Stimulated activated CD8-positive, alpha-beta memory T cell treated with anti-CD3 and anti-CD28 coated beads, Interleukin-4, amount 100 ng/mL, for 48 hours (primary cell): Measurements from ENCODE around the gene RIMBP2.
"Not testable (repeated sequence)": the region's sequence is repeated elsewhere in the genome, so short reads cannot be mapped to it uniquely, and the experiment has no call there.

Experiments
- DNase-seq: peaks from one replicate; pipeline ENCODE4 v3.0.0-alpha.2; 2020

RIMBP2 gene

DNA sequence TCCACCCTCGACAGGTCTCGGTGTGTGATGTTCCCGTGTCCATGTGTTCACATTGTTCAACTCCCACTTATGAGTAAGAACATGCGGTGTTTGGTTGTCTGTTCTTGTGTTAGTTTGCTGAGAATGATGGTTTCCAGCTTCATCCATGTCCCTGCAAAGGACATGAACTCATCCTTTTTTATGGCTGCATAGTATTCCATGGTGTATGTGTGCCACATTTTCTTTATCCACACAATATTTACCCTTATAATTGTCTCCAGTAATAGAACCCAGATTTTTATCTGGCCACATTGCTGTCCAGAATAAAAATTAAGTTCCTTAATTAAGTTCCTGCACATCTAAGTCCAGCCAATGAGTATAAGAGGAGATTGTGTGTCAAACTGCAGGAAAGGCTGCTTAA, 22.3 kb upstream of the RIMBP2 start:
- not testable (repeated sequence) for DNase-seq

DNA sequence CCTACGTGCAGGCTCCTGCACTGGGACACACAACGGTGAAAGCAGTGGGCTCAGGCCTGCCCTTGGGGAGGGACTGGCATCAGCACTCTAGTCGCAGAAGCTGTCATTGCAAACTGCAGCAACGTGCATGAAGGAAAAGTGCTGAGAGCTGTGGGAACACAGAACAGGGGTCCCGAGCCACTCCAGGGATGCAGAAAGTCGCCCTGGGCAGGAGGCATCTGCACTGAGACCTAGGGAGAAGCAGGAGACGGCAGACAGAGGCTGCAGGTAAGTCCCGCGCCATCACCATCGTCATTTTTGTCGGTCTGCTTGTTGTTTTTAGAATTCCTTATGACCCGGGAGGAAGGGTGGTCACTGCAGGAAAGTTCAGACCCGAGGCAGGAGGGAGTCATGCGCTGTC, 21.6 kb upstream of the RIMBP2 start:
- no peak for DNase-seq

DNA sequence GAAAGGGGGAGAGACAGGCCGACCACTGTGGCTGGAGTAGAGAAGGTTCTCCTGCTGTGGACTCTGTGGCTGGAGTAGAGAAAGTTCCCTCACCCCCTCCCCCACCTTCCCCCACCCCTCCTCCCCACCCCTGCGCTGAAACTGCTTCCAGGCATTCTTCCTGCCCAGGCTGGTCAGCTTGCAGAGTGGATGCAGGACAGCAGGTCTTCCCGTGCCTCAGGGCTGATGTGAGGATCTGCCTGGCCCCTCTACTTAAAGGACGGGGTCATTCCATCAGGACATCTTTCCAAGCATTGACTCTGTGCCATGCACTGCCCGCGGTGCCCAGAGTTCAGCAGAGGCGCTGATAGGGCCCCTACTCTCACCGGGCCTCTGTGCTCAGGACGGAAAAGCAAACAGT, 13.2 kb upstream of the RIMBP2 start:
- DNase-seq, result no peak

DNA sequence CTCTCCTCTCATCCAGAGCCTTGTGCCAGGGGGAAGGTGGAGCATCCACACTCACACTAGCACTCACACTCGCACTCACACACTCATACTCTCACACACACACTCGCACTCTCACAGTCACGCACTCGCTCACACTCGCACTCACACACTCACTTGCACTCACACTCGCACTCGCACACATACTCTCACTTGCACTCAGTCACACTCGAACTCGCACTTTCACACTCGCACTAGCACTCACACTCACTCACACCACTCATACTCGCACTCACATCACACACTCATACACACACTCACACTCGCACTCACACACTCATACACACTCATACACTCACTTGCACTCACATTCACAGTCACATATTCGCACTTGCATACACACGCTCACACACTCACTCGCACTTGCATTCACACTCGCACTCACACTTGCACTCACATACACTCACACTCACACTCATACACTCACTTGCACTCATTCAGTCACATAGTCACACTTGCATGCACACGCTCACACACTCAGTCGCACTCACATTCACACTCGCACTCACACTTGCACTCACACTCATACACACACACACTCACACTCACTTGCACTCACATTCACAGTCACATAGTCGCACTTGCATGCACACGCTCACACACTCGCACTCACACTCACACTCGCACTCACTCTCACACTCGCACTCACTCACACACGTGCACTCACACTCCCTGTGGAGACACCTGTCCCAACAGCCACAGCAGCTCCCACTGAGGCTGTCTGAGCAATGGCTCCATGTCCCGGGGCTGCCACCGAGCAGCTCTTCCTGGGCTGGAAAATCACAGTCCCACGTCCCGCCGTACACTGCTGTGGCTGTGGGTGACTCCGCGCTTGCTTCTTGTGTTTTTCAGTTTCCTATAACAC, 12.3 kb upstream of the RIMBP2 start:
- no peak for DNase-seq

DNA sequence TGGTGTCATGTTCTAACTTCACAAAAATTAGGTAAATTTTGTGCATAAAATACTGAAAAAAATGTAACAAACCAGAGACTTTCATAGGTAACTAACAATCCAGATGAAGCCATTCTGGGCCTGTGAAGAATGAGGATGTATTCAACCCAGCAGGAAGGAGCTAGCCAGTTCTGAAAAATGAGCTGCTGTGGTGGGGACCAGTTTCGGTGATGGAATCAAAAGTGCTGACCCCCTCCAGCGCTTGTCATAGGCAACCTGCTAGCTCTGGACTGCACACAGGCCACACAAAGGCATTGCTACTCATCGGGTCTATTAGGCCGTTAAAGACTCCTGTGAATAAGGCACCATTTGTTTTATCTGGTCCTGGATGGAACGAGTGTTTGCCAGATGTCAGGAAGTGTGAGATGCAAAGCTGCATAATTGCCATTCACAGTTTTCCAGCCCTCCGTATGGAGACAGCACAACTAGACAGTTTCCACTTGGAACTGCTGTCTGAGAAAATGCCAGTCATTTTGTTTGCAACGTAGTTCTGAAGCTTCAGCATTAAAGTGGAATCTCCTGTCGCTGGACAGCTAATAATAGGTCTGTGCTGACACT, 3.3 kb upstream of the RIMBP2 start:
- DNase-seq, result no peak

DNA sequence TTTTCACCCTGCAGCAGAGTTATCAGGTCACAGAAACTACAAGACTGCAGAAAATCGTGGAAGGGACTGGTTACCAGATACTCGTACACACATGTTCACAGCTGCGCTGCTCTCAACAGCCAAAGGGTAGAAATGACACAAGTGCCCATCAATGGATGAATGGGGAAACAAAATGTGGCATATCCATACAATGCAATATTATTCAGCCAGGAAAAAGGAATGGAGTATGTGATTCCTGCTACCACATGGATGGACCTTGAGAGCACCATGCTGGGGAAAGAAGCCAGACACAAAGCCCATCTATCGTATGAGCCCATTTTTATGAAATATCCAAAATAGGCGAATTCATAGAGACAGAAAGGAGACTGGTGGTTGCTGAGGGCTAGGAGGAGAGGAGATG, 1.7 kb upstream of the RIMBP2 start:
- no peak for DNase-seq

DNA sequence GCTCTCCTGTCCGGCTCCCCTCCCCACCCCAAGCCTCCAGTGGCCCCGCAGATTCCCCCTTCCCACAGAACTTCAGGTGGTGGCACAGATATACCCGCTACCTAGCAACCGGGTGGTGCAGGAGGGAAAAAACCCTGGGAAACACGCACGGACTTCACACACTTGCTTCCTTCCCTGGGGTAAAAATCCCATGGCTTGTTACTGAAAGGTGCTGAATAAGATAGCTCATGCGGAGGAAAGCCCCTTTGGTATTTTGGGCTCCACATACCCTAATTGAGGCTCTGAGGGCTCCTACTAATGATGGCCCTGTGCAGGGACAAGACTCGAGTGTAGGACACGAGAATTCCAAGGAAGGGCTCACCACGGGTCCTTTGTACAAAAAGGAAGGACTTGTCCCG, 869 bp upstream of the RIMBP2 start:
- no peak for DNase-seq

DNA sequence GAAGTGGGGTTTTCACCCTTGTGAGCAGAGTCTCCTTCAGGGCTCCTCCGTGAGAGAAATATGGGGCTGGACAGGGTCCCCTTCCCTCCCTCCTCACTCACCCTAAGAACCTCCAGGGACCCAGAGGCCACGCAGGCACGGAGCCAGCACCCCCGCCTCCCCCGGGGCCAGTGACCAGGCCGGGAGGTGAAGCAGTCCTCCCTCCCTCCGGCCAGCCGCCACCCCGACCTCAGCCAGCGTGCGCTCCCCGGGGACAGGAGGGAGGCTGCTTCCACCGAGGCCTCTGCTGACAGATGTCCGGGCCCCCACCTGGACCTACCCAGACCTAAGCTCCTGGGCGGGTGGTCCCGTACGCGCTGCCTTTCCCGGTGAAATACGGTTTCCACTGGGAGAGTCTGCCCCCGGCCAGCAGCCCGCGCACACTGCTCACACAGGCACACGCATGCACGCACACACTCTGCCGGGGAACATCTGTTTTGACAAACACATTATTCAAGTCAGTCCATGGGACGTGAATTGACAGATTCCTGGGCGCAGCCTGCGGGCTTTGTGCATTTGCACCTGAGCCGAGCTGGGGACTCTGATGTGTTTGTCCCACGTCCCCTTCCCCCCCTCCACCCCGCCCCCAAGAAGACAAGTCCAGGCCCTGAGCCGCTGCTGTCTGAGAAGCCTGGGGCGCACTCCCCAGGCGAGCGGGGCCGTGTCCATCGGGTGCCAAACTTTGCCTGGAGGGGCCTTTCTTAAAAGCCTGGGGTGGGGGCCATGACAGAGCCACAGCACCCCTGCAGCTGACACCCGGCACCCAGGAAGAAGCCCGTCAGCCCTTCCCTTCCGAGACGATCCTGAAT, 725 bp downstream of the RIMBP2 start:
- no peak for DNase-seq

DNA sequence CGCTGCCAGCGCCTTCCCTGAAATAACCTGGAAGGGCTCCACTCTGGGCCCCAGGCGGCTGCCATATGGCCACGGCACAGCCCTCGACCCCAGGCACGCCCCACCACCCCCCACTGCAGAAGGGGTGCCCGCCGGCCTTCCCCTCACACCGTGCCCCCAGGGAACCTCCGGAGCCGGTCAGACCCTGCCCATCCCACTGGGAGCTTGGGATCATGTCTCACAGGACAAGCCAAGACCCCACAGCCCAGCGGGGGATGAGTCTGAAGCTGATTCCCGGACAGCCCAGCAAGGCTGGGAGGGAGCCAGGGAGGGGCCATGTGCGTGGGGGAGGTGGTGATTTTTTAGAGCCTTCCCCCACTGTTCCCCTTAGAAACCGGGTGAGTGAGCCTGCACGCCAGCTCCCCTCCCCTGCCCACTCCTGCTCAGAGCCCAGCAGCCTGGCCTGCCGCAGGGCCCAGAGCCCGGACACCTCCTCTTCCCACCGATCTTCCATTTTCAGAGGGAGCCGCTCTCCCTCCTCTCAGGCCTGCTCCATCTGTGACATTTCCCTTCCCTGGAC, 1.4 kb downstream of the RIMBP2 start:
- DNase-seq, result no peak

DNA sequence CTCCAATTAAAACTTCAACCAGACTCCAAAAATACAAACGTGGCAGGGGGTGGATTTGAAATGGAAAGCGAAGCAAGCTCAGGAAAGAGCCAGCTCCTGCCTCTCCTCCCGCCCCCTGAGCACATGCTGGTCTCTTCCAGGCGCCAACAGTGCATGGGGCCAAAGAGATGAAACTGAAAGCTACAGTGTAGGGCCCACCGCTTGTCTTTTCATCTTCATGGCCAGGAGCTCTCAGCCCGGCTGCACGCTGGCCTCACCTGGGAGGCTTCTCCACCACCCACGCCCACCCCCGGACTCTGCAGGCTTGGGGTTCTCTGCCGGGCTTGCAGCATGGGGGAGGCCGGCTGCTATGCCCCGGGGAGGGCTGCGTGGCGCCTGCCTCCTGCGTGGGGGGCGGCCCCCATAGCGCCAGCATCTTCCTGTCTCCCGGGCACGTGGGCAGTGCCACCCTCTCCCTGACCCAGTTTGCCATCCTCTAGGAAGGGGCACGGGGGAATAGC, 2.0 kb downstream of the RIMBP2 start:
- no peak for DNase-seq

DNA sequence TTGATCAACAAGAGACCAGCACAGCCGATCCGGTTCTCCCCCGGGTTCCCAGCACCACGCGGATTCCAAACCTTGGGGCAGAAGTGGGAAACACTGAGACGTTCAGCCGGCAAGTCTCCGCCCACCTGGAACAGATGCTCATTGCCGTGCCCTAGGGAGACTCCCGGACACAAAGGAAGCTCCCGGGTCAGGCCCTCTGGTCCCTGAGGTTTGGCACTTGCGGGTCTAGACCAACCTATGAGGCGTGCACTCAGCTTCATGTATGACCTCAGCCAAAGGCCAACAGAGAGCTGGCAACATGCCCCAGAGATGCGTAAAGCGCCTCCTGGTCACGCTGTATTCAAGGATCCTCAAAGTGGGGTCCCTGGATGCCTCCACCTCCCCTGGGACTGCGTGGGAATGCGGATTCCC, 2.5 kb downstream of the RIMBP2 start:
- no peak for DNase-seq

DNA sequence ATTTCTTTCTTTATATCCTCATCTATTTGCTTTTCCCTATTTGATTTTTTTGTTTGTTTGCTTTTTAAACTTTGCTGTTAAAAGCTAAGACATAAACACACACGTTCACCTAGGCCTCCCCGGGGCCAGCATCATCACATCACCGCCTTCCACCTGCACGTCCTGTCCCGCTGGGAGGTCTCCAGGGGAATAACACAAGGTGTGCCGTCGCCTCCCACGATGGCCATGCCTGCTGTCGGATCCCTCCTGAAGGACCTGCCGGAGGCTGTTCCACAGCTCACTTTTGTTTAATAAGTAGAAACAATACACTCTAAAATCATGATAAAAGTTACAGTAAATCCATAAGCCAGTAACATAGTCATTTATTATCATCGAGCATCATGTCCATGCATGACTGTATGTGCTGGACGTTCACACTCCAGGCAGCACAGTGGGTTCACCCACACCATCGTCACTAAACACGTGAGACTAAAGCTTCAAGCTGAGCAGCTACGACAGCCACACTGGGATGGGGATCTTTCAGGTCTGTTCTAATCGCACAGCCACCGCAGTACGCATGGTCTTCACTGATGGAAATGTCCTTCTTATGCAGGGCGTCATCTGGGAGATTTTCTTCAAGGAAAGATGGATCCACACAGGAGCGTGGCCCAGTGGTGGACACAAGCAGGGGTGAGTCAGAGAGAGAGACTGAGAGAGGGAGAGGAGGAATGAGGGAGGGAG, 3.6 kb downstream of the RIMBP2 start:
- DNase-seq, result no peak

DNA sequence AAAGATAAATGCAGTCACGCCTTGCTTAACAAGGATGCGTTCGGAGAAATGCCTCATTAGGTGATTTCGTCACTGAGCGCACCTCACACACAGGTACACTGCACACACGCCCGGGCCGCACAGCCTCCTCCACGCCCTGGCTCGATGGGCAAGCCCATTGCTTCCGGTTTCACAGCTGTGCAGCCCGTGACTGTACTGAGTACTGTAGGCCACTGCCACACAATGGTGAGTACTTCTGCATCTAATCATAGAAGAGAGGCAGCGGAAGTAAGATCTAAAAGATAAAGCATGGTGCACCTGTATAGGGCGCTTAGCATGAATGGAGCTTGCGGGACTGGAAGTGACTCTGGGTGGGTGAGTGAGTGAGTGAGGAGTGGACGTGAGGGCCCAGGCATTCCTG, 4.3 kb downstream of the RIMBP2 start:
- peak; percentile 8 for DNase-seq

DNA sequence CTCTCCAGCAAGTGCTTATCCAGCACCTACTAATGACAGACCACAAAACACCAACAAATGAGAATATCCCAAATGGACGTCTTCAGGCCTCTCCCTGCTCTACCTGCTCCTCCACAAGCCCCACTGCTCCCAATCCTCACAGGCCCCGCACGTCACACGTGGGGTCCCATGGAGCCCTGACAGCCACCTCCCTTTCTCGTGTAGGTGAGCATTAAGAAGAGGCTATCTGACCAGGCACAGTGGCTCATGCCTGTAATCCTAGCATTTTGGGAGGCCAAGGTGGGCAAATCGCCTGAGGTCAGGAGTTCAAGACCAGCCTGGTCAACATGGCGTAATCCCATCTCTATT, 5.4 kb downstream of the RIMBP2 start:
- no peak for DNase-seq

DNA sequence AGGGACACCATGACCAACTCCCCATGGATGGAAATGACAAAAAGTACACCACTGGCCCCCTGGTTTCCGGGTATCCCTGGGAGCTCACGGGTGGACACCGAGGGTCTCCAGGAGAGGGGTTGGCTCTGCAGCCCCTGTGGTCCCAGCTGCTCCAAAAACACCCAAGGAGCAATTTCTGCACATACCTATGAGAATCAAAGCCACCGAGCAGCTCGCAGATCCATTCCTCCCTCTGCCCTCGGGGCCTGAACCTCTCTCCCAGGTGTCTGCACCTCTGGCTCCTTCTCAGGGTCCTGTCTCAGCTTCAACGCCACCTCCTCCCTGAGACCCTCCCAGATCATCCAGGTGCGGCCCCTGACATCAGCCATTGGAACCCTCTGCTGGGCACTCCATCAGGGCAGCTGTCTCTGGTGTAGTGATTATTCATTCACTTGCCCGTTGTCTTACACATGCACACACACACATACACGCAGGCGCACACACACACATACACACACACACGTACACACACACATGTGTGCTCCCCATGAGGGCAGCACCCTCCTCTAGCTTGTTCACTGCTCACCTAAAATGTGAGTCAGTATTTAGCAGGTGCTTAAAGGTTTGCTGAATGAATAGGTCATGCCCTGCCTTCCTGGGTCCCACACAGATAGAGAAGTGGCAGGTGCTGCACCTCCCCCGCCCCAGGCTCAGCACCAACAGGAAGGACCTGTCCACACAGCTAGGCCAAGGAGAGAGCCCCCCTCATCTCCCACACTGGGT, 5.9 kb downstream of the RIMBP2 start:
- DNase-seq, result no peak

DNA sequence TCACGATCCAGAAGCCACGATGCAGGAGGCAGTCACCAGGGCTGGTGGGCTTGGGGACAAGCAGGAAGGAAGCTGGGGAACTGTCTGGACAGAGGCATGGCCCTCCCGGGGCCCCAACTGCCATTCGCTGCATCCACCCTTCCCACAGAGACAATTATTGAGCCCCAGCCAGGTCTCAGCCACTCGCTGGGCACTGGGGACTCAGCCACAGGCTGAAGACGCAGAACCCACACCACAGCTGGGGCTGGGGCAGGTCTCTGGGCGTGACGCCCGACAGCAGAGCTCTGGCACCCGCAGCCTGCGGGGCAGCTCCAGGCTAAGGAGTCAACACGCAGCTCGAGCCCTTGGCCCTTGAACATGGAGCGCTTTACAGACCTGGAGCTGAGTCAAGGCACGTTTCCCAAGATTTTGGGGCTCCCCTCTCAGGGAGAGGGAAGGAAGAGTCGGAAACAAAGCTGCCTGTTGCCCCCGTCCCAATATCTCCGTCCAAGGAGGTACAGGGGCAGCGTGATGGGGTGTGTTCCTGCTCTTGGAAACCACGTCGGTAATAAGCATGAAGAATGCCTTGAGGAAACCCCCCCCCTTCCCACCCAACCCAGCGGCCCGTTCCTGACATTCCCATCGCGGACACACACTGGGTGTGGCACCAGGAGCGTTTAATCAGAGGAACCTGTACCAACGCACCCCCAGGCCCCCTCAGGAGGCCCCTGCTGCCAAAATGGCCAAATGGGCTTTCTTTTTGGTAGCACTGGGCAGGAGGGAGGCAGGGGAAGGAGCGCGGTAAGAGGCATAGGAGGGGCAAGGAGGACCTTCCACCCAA, 6.7 kb downstream of the RIMBP2 start:
- DNase-seq, result no peak

DNA sequence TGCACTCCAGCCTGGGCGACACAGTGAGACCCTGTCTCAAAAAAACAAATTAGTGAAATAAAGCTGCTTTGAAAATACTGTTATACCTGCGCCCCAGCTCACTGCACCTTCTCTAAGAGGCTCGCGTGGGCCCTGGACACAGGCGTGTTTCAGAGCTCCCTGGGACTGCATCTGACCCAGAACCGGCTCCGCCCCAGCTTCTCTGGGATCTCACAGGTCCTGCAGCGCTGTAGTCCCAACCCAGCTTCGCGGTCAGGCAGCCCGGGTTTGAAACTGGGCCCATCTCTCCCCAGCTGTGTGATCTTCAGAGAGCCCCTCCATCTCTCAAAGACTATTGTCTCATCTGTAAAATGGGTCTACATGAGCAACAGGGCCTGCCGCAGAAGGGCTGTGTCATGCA, 7.5 kb downstream of the RIMBP2 start:
- DNase-seq, result no peak

DNA sequence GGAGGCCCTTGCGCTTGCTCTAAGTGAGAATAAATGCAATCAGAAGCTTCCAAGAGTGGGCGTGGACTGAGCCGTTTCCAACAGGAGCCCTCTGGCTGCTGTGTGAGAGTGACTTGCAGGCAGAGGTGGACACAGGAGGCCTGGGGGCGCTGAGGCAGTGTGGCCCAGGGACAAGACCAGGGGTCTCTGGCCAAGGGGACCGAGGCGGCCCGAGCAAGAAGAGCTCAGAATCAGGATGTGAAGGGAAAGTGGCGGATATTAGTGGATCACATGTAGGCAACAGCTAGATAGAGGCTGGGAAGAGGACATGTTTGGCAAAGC, 8.6 kb downstream of the RIMBP2 start:
- DNase-seq, result no peak

DNA sequence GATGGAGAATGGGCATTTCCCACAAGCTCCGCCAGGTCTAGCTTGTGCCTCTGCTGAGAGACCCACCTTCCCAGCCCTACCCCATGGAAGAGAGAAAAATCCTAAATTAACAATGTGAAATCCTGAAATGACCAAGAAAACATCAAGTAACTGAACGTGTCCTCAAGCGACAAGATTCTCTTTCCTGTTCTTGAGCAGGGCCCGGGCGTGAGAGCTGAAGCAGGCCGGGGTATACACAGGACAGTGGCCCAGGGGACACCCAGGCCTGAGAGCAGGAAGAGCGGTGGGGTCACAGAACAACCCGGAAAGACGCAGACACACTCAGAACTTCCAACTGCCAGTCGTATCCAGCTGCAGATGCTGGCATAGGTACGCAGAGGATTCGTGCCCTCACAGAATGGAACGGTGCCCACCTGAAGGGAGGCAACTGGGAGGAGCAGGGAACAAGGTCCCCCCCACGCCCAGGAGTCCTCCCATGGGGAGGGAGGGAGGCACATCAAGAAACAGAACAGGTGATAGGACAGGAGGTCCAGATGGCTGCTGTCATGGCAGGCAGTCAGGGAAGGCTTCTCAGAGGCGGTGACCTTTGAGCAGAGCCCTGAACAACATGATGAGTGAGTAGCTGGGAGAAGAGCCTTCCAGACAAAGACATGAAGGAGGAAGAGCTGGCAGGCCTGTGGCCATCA, 9.1 kb downstream of the RIMBP2 start:
- DNase-seq, result no peak

DNA sequence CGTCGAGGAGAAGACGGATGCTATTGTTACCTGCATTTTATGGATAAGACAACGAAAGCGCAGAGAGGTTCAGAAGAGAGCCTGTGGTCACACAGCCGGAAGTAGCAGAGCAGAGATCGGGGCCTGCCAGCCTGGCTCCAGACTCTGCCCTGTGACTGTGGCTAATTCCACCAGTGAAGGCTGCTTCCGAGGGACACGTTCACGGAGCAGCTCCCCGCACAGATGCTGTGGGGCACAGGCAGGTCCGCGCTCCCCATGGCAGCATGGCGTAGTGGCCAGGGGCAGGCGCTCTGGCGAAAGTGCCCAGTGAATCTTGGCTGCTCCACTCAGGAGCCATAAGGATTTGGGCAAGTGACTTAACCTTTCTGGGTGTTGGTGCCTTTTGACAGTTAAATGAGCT, 9.8 kb downstream of the RIMBP2 start:
- no peak for DNase-seq
